Measurements from ENCODE around the gene SOWAHC. TPM values are rescaled to one million over a fixed set of nuclear protein-coding genes. Genes with fewer than 3 reads are reported as not detected.

Gene SOWAHC
- total RNA-seq, 1 donor from 2014 or later: 2.2 TPM

DNA sequence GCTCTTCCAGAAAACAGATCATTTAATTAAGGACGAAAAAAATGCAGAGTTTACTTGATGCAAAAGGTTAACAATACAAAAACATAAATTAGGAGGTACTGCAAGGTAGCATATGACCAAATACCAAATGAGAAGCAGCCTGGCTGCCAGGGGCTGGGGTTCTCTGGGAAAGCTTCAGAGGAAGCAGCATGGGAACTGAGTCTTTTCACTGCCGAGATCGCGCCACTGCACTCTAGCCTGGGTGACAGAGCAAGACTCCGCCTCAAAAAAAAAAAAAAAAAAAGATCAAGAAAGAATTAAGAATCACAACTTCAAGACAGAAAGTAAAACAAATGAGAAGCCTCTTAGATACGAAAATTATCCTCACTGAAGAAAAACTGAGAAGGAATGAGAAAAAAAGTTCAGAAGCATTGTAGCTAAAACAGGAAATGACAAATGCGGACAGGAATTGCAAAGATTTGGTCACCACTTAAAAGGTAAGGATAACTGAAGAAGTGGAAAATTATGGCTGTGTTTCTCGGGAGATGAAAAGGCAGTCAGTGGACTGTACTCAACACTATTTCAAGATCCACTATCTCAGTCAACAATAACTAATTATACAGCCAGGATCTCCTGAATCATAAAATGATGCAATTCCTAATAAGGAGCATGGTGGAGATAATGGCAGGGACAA, 4.7 kb upstream of the SOWAHC start:
- DNase-seq (ENCODE audit: low spot score): peak; percentile 24
- TF ChIP-seq, protein P1, sequence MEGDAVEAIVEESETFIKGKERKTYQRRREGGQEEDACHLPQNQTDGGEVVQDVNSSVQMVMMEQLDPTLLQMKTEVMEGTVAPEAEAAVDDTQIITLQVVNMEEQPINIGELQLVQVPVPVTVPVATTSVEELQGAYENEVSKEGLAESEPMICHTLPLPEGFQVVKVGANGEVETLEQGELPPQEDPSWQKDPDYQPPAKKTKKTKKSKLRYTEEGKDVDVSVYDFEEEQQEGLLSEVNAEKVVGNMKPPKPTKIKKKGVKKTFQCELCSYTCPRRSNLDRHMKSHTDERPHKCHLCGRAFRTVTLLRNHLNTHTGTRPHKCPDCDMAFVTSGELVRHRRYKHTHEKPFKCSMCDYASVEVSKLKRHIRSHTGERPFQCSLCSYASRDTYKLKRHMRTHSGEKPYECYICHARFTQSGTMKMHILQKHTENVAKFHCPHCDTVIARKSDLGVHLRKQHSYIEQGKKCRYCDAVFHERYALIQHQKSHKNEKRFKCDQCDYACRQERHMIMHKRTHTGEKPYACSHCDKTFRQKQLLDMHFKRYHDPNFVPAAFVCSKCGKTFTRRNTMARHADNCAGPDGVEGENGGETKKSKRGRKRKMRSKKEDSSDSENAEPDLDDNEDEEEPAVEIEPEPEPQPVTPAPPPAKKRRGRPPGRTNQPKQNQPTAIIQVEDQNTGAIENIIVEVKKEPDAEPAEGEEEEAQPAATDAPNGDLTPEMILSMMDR (IDR thresholded peaks at IDR 0.05; ENCODE audit: unreplicated experiment): no peak
- Mint-ChIP-seq H3K36me3 (ENCODE audit: low read depth, unreplicated experiment) (peaks cover 7% of the 10 kb centered on the region), H3K4me3 (ENCODE audit: unreplicated experiment) (peak overlapping the region; percentile 17), H3K27ac (ENCODE audit: unreplicated experiment) (peak overlapping the region; percentile 91), H3K9me3 (ENCODE audit: unreplicated experiment) (no peaks in the 10 kb centered on the region), H3K27me3 (ENCODE audit: unreplicated experiment) (peaks cover 9% of the 10 kb centered on the region), H3K4me1 (ENCODE audit: unreplicated experiment) (peaks cover 34% of the 10 kb centered on the region)

- TF ChIP-seq, protein P1 (IDR thresholded peaks at IDR 0.05; ENCODE audit: unreplicated experiment): no peak
- no peak for DNase-seq (ENCODE audit: low spot score)
- no peaks in the 10 kb centered on the region for H3K9me3 Mint-ChIP-seq (ENCODE audit: unreplicated experiment)
- H3K27ac Mint-ChIP-seq (ENCODE audit: unreplicated experiment): no peak overlapping the region
- peaks cover 37% of the 10 kb centered on the region for H3K4me1 Mint-ChIP-seq (ENCODE audit: unreplicated experiment)
- peaks cover 7% of the 10 kb centered on the region for H3K36me3 Mint-ChIP-seq (ENCODE audit: low read depth, unreplicated experiment)
- H3K4me3 Mint-ChIP-seq (ENCODE audit: unreplicated experiment): peak overlapping the region; percentile 94
- H3K27me3 Mint-ChIP-seq (ENCODE audit: unreplicated experiment): peaks cover 15% of the 10 kb centered on the region
Measured at GRCh38 chr2:109611467-109612095, 2.6 kb upstream of the SOWAHC start.

DNA sequence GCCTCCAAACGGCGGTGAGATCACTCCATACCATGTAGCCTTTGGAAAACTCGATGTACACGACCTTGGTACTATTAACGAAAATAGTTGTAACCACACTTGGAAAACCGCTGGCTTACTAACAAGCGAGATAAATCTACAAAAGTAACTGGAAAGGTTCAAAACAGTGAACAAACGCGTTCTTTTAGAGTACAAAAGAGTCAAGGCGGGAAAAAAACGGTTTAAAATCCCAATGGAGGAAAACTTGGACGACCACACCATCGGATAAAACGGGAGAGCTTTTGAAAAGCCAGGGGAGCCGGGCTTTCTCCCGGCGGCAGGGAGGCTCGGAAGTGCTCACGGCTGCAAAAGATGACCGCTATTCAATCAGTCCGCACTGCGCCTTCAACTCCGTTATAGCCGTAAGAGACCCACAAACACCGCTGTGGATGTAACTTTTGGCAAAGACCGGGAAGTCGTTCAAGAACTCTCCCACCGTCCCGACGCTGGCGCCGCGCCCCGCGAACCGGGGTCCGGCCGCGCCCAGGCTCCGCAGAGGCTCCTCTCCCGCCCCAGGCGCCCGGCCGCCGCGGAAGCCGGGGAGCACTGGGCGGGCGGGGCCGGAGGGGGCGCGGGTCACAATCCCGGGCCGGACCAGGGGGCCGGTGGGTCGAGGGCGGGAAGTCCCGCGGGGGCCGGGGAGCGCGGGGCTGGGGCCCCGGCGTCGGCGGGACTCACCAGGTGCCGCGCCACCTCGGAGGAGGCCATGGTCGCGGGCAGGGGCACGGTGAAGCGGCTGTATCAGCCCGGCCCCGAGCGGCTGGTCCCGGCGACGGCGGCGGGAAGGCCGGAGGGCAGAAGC, 863 bp upstream of the SOWAHC start:
- DNase-seq (ENCODE audit: low spot score): peak; percentile 58
- Mint-ChIP-seq H3K27me3 (ENCODE audit: unreplicated experiment) (peaks cover 15% of the 10 kb centered on the region), H3K9me3 (ENCODE audit: unreplicated experiment) (no peaks in the 10 kb centered on the region), H3K27ac (ENCODE audit: unreplicated experiment) (peak overlapping the region; percentile 88), H3K4me3 (ENCODE audit: unreplicated experiment) (peak overlapping the region; percentile 94), H3K4me1 (ENCODE audit: unreplicated experiment) (peaks cover 31% of the 10 kb centered on the region), H3K36me3 (ENCODE audit: low read depth, unreplicated experiment) (peaks cover 7% of the 10 kb centered on the region)
- TF ChIP-seq, protein P1 (IDR thresholded peaks at IDR 0.05; ENCODE audit: unreplicated experiment): no peak

GRCh38 chr2:109614715-109615636, 812 bp downstream of the SOWAHC start:
- Mint-ChIP-seq H3K4me1 (ENCODE audit: unreplicated experiment) (peaks cover 18% of the 10 kb centered on the region), H3K4me3 (ENCODE audit: unreplicated experiment) (no peak overlapping the region), H3K27ac (ENCODE audit: unreplicated experiment) (no peak overlapping the region), H3K9me3 (ENCODE audit: unreplicated experiment) (no peaks in the 10 kb centered on the region), H3K27me3 (ENCODE audit: unreplicated experiment) (peaks cover 15% of the 10 kb centered on the region), H3K36me3 (ENCODE audit: low read depth, unreplicated experiment) (peaks cover 7% of the 10 kb centered on the region)
- DNase-seq (ENCODE audit: low spot score): peak; percentile 29
- TF ChIP-seq, protein P1 (IDR thresholded peaks at IDR 0.05; ENCODE audit: unreplicated experiment): no peak
